Measurements from ENCODE around the gene DESI1. TPM values are rescaled to one million over a fixed set of nuclear protein-coding genes. Genes with fewer than 3 reads are reported as not detected.
A peak's percentile ranks its signal among the peaks of the same experiment; 100 is the strongest.
"Not testable (repeated sequence)": the region's sequence is repeated elsewhere in the genome, so short reads cannot be mapped to it uniquely, and the experiment has no call there.

Gene DESI1
- polyA plus RNA-seq, 2 of the 4 experiments (the other 2 are of a cell fraction): 13.9 to 19.4 TPM

DNA sequence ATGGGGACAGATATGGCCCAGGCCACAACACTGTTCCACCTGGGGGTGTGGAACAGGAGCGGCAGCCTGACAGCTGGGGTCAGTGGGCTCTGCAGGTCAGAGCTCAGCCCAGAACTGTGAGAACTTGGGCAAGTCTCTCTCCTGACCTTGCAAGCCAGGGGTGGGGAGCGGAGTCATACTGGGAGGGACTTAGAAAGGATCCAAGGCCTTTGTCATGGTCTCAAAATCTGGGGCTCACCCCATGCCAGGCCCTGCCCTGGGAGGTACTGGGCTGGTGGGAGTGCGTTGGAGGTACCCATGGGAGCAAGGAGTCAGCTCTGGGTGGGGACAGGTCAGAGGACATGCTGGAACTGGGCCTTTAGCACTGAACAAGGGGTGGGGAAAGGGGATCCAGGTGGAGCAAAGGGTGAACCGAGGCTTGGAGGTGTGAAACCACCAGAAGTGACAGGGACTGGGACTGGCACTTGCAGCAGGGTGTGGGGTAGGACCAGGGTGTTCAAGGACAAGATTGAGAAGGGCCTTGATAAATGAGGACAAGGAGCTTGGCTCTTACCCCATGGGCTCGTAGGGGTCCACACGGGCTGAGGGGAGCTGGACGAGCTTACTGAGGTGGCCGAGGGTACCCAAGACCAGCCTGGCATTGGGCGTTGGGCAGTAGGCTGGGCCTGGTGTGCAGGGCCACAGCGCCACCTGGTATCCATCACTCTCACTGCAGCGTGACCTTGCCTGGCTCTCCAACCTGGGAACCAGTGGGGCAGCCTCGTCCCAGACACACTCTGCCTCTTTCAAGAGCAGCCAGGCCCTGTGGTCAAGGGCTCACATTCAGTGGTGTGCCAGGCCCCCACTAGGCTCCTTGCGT is 23.8 kb downstream of the DESI1 start:
- no peaks in the 10 kb centered on the region for H3K9me3 ChIP-seq
- H3K4me3 ChIP-seq: no peak overlapping the region
- WGBS (ENCODE audit: missing lambda C conversion rate): 21% methylated on average over 9 of the region's 13 CpGs
- no peak for FAIRE-seq
- peaks cover 23% of the 10 kb centered on the region for H3K4me1 ChIP-seq
- no peak for TF ChIP-seq MYC (IDR thresholded peaks at IDR 0.05; ENCODE audit: borderline replicate concordance, low read length)
- peak; percentile 73 for TF ChIP-seq SMC3 (IDR thresholded peaks at IDR 0.05)
- TF ChIP-seq, protein P1, sequence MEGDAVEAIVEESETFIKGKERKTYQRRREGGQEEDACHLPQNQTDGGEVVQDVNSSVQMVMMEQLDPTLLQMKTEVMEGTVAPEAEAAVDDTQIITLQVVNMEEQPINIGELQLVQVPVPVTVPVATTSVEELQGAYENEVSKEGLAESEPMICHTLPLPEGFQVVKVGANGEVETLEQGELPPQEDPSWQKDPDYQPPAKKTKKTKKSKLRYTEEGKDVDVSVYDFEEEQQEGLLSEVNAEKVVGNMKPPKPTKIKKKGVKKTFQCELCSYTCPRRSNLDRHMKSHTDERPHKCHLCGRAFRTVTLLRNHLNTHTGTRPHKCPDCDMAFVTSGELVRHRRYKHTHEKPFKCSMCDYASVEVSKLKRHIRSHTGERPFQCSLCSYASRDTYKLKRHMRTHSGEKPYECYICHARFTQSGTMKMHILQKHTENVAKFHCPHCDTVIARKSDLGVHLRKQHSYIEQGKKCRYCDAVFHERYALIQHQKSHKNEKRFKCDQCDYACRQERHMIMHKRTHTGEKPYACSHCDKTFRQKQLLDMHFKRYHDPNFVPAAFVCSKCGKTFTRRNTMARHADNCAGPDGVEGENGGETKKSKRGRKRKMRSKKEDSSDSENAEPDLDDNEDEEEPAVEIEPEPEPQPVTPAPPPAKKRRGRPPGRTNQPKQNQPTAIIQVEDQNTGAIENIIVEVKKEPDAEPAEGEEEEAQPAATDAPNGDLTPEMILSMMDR (IDR thresholded peaks at IDR 0.05): peak; percentile 68
- TF ChIP-seq MAX (IDR thresholded peaks at IDR 0.05): 0 out of 2 replicates have a peak, but pooled peaks have one; percentile 25
- no peak for TF ChIP-seq CHD4 (IDR thresholded peaks at IDR 0.05; ENCODE audit: borderline replicate concordance)
- TF ChIP-seq RAD21 (conservative IDR thresholded peaks at IDR 0.05 in 1 of 2, IDR thresholded peaks at IDR 0.05 in 1 of 2): peak; percentile 76 to 86
- no peak for TF ChIP-seq TP53 (CRISPR knock-in tag; IDR thresholded peaks at IDR 0.05)
- H3K27ac ChIP-seq: peak overlapping the region in 1 of 2 experiments; percentile 58; a peak in 3 of 6 replicates
- DNase-seq (ENCODE audit: low read depth in 1 of 2, low spot score in 1 of 2): peak; percentile 60 to 61
- ChIA-PET CTCF (interaction anchor here (0.8 to 3.9 kb wide), 33 partner anchors 8 to 193 kb away, joined by 3 to 46 read pairs (median 6); partner anchors contain the start of genes CSDC2, DESI1, PMM1 and POLR3H), POLR2A (interaction anchor here (0.6 to 1.7 kb wide), 2 partner anchors 7 to 59 kb away, joined by 6 to 7 read pairs; partner anchors contain the start of gene PMM1)
- H3K4me2 ChIP-seq: no peak overlapping the region; the same call in 2 of the 3 replicates
- ATAC-seq: peak; percentile 89 to 95

- Histone ChIP-seq H3K27ac (no peak overlapping the region), H3K4me2 (no peak overlapping the region), H3K9me3 (no peaks in the 10 kb centered on the region), H3K4me1 (peaks cover 18% of the 10 kb centered on the region), H3K4me3 (no peak overlapping the region)
- 92% methylated on average over 5 of the region's 5 CpGs for WGBS (ENCODE audit: missing lambda C conversion rate)
- CTCF ChIA-PET: no interaction called here
- ATAC-seq (no peak), FAIRE-seq (no peak), DNase-seq (ENCODE audit: low read depth in 1 of 2, low spot score in 1 of 2) (no peak)
- POLR2A ChIA-PET: no interaction called here
- no peak for TF ChIP-seq CHD4 (IDR thresholded peaks at IDR 0.05; ENCODE audit: borderline replicate concordance)
- TF ChIP-seq FOSB (CRISPR knock-in tag; IDR thresholded peaks at IDR 0.05): no peak
- TF ChIP-seq NFE2L2 (conservative IDR thresholded peaks at IDR 0.05; ENCODE audit: low read length): no peak
- TF ChIP-seq ZC3H11A (IDR thresholded peaks at IDR 0.05): no peak
- TF ChIP-seq MAX (IDR thresholded peaks at IDR 0.05): no peak
- no peak for TF ChIP-seq CHD2 (IDR thresholded peaks at IDR 0.05; ENCODE audit: low read length, partially characterized antibody)
- no peak for TF ChIP-seq SREBF2 (IDR thresholded peaks at IDR 0.05)
- TF ChIP-seq ZNF302 (CRISPR knock-in tag; IDR thresholded peaks at IDR 0.05): no peak
- TF ChIP-seq ZFP36 (IDR thresholded peaks at IDR 0.05; ENCODE audit: borderline replicate concordance, partially characterized antibody): no peak
- TF ChIP-seq HEYL (CRISPR knock-in tag; IDR thresholded peaks at IDR 0.05): no peak
- TF ChIP-seq CBX2 (IDR thresholded peaks at IDR 0.05; ENCODE audit: borderline replicate concordance, low read depth): no peak
- TF ChIP-seq CBX8 (IDR thresholded peaks at IDR 0.05): no peak
- no peak for TF ChIP-seq RAD21 (conservative IDR thresholded peaks at IDR 0.05 in 1 of 2, IDR thresholded peaks at IDR 0.05 in 1 of 2)
- TF ChIP-seq HOXB13 (CRISPR knock-in tag; IDR thresholded peaks at IDR 0.05; ENCODE audit: low read depth): no peak
- no peak for TF ChIP-seq EHMT2 (IDR thresholded peaks at IDR 0.05; ENCODE audit: low read depth)
Measured at GRCh38 chr22:41595703-41596102, 25.1 kb downstream of the DESI1 start.

- not testable (repeated sequence) for FAIRE-seq
Measured at GRCh38 chr22:41593336-41593960, 27.4 kb downstream of the DESI1 start.

More at GRCh38 chr22:41593336-41593960, 27.4 kb downstream of the DESI1 start:
- H3K9me3 ChIP-seq; DNase-seq (ENCODE audit: low read depth in 1 of 2, low spot score in 1 of 2); H3K4me2 ChIP-seq; H3K27ac ChIP-seq; H3K4me3 ChIP-seq; ATAC-seq: not testable (repeated sequence)
- WGBS (ENCODE audit: missing lambda C conversion rate): 95% methylated on average over 16 of the region's 51 CpGs
- ChIA-PET CTCF (interaction anchor here (1.0 to 3.2 kb wide), 3 partner anchors 12 to 40 kb away, joined by 3 to 12 read pairs (median 4); no protein-coding TSS in a partner anchor), POLR2A (interaction anchor here (1.1 kb wide), 1 partner anchor 28 kb away, joined by 3 read pairs; the partner anchor contains the start of genes DESI1 and XRCC6)
- H3K4me1 ChIP-seq: peaks cover 21% of the 10 kb centered on the region

All from A549 (cell line).